Measurements from ENCODE around the gene TMED1. TPM values are rescaled to one million over a fixed set of nuclear protein-coding genes. Genes with fewer than 3 reads are reported as not detected.

Gene TMED1
- total and polyA plus RNA-seq, 3 experiments from 2014 or later: 15.7 to 29.9 (median 16.6) TPM

- Histone ChIP-seq H3K4me1 (ENCODE audit: insufficient read depth, low read length) (peaks cover 30% of the 10 kb centered on the region), H3K27me3 (ENCODE audit: insufficient read depth, low read length, poor library complexity, severe bottlenecking) (no peaks in the 10 kb centered on the region), H3K4me3 (ENCODE audit: low read length) (no peak overlapping the region), H3K36me3 (ENCODE audit: insufficient read depth, low read length) (peaks cover 28% of the 10 kb centered on the region), H3K27ac (ENCODE audit: low read depth, low read length) (peak overlapping the region; percentile 22), H3K9me3 (ENCODE audit: low read length) (no peaks in the 10 kb centered on the region)
- peaks cover 30 to 43% (median 37%) of the 10 kb centered on the region in 3 donors for H3K4me1 Mint-ChIP-seq
- no peak for DNase-seq
- no peaks in the 10 kb centered on the region for H3K9me3 Mint-ChIP-seq
- H3K27me3 Mint-ChIP-seq: no peaks in the 10 kb centered on the region
- no peak overlapping the region for H3K4me3 Mint-ChIP-seq
- ChIA-PET CTCF (interaction anchor here (1.3 kb wide), 1 partner anchor 83 kb away, joined by 5 read pairs; the partner anchor contains the start of gene DNM2), POLR2A (no interaction called here)
- H3K36me3 Mint-ChIP-seq: peaks cover 6 to 71% (median 11%) of the 10 kb centered on the region in 3 donors
- peak overlapping the region in 4 of 8 donors; percentile 33 to 99 (median 92) for H3K27ac Mint-ChIP-seq
These were observed 35.5 kb downstream of the TMED1 start for GRCh38 chr19:10800488-10800887.

GRCh38 chr19:10797541-10798256 is 38.3 kb downstream of the TMED1 start:
- no peaks in the 10 kb centered on the region for H3K27me3 ChIP-seq (ENCODE audit: insufficient read depth, low read length, poor library complexity, severe bottlenecking)
- H3K36me3 Mint-ChIP-seq: peaks cover 0 to 69% (median 10%) of the 10 kb centered on the region in 3 donors
- peak overlapping the region; percentile 78 for H3K27ac ChIP-seq (ENCODE audit: low read depth, low read length)
- H3K4me1 Mint-ChIP-seq: peaks cover 33 to 51% (median 43%) of the 10 kb centered on the region in 3 donors
- DNase-seq: peak; percentile 71 to 94 (median 87)
- H3K36me3 ChIP-seq (ENCODE audit: insufficient read depth, low read length): peaks cover 28% of the 10 kb centered on the region
- H3K9me3 ChIP-seq (ENCODE audit: low read length): no peaks in the 10 kb centered on the region
- H3K4me1 ChIP-seq (ENCODE audit: insufficient read depth, low read length): peaks cover 30% of the 10 kb centered on the region
- H3K4me3 Mint-ChIP-seq: peak overlapping the region; percentile 66 to 94 (median 87)
- H3K4me3 ChIP-seq (ENCODE audit: low read length): peak overlapping the region; percentile 38
- H3K9me3 Mint-ChIP-seq: no peaks in the 10 kb centered on the region
- peak overlapping the region; percentile 96 to 100 (median 99) for H3K27ac Mint-ChIP-seq
- CTCF ChIA-PET: interaction anchor here (1.2 kb wide), 1 partner anchor 80 kb away, joined by 3 read pairs; the partner anchor contains the start of gene DNM2
- POLR2A ChIA-PET: interaction anchor here (2.0 to 2.1 kb wide), 2 partner anchors 38 to 80 kb away, joined by 7 to 10 read pairs; partner anchors contain the start of genes DNM2 and TMED1
- H3K27me3 Mint-ChIP-seq: no peaks in the 10 kb centered on the region

- Mint-ChIP-seq H3K36me3 (peaks cover 0 to 65% (median 10%) of the 10 kb centered on the region in 3 donors), H3K27me3 (no peaks in the 10 kb centered on the region), H3K4me3 (peak overlapping the region; percentile 66 to 94 (median 87)), H3K4me1 (peaks cover 33 to 51% (median 43%) of the 10 kb centered on the region in 3 donors), H3K27ac (peak overlapping the region; percentile 96 to 100 (median 99)), H3K9me3 (no peaks in the 10 kb centered on the region)
- ChIA-PET CTCF (interaction anchor here (1.3 kb wide), 1 partner anchor 39 kb away, joined by 6 read pairs; the partner anchor contains the start of gene TMED1), POLR2A (interaction anchor here (1.0 to 2.1 kb wide), 3 partner anchors 39 to 79 kb away, joined by 3 to 10 read pairs (median 7); partner anchors contain the start of genes DNM2 and TMED1)
- Histone ChIP-seq H3K36me3 (ENCODE audit: insufficient read depth, low read length) (peaks cover 26% of the 10 kb centered on the region), H3K4me1 (ENCODE audit: insufficient read depth, low read length) (peaks cover 30% of the 10 kb centered on the region), H3K4me3 (ENCODE audit: low read length) (peak overlapping the region; percentile 26), H3K27ac (ENCODE audit: low read depth, low read length) (peak overlapping the region; percentile 78), H3K9me3 (ENCODE audit: low read length) (no peaks in the 10 kb centered on the region), H3K27me3 (ENCODE audit: insufficient read depth, low read length, poor library complexity, severe bottlenecking) (no peaks in the 10 kb centered on the region)
- DNase-seq: peak; percentile 41 to 87 (median 67)
These were observed 38.9 kb downstream of the TMED1 start for GRCh38 chr19:10797078-10797477.

- Histone ChIP-seq H3K4me1 (ENCODE audit: insufficient read depth, low read length) (peaks cover 30% of the 10 kb centered on the region), H3K36me3 (ENCODE audit: insufficient read depth, low read length) (peaks cover 28% of the 10 kb centered on the region), H3K9me3 (ENCODE audit: low read length) (no peaks in the 10 kb centered on the region), H3K27me3 (ENCODE audit: insufficient read depth, low read length, poor library complexity, severe bottlenecking) (no peaks in the 10 kb centered on the region), H3K4me3 (ENCODE audit: low read length) (peak overlapping the region; percentile 26), H3K27ac (ENCODE audit: low read depth, low read length) (peak overlapping the region; percentile 78)
- DNase-seq: no peak
- H3K27ac Mint-ChIP-seq: peak overlapping the region; percentile 96 to 100 (median 99)
- H3K9me3 Mint-ChIP-seq: no peaks in the 10 kb centered on the region
- H3K27me3 Mint-ChIP-seq: no peaks in the 10 kb centered on the region
- peak overlapping the region; percentile 66 to 94 (median 87) for H3K4me3 Mint-ChIP-seq
- ChIA-PET POLR2A (interaction anchor here (1.0 to 2.1 kb wide), 3 partner anchors 39 to 79 kb away, joined by 3 to 10 read pairs (median 7); partner anchors contain the start of genes DNM2 and TMED1), CTCF (interaction anchor here (1.3 to 1.6 kb wide), 2 partner anchors 39 to 67 kb away, joined by 4 to 6 read pairs; partner anchors contain the start of gene TMED1)
- H3K36me3 Mint-ChIP-seq: peaks cover 0 to 68% (median 10%) of the 10 kb centered on the region in 3 donors
- H3K4me1 Mint-ChIP-seq: peaks cover 33 to 51% (median 43%) of the 10 kb centered on the region in 3 donors
These were observed 39.4 kb downstream of the TMED1 start for GRCh38 chr19:10796653-10797052.

- Histone ChIP-seq H3K36me3 (ENCODE audit: insufficient read depth, low read length) (peaks cover 54% of the 10 kb centered on the region), H3K4me3 (ENCODE audit: low read length) (no peak overlapping the region), H3K27me3 (ENCODE audit: insufficient read depth, low read length, poor library complexity, severe bottlenecking) (no peaks in the 10 kb centered on the region), H3K27ac (ENCODE audit: low read depth, low read length) (no peak overlapping the region), H3K9me3 (ENCODE audit: low read length) (no peaks in the 10 kb centered on the region), H3K4me1 (ENCODE audit: insufficient read depth, low read length) (no peaks in the 10 kb centered on the region)
- no peaks in the 10 kb centered on the region for H3K9me3 Mint-ChIP-seq
- peaks cover 7 to 78% (median 12%) of the 10 kb centered on the region in 3 donors for H3K36me3 Mint-ChIP-seq
- no peak overlapping the region for H3K27ac Mint-ChIP-seq
- POLR2A ChIA-PET: no interaction called here
- H3K27me3 Mint-ChIP-seq: no peaks in the 10 kb centered on the region
- CTCF ChIA-PET: no interaction called here
- peaks cover 0 to 6% (median 4%) of the 10 kb centered on the region in 3 donors for H3K4me1 Mint-ChIP-seq
- no peak overlapping the region for H3K4me3 Mint-ChIP-seq
- no peak for DNase-seq
These were observed 46.1 kb downstream of the TMED1 start for GRCh38 chr19:10789866-10790265.

GRCh38 chr19:10788146-10788545 is 47.9 kb downstream of the TMED1 start:
- DNase-seq: no peak
- no peaks in the 10 kb centered on the region for H3K27me3 ChIP-seq (ENCODE audit: insufficient read depth, low read length, poor library complexity, severe bottlenecking)
- Mint-ChIP-seq H3K27ac (peak overlapping the region in 5 of 8 donors; percentile 33 to 93 (median 79)), H3K9me3 (no peaks in the 10 kb centered on the region), H3K4me3 (no peak overlapping the region), H3K27me3 (no peaks in the 10 kb centered on the region), H3K4me1 (no peaks in the 10 kb centered on the region), H3K36me3 (peaks cover 10 to 78% (median 12%) of the 10 kb centered on the region in 3 donors)
- no peaks in the 10 kb centered on the region for H3K9me3 ChIP-seq (ENCODE audit: low read length)
- H3K4me3 ChIP-seq (ENCODE audit: low read length): no peak overlapping the region
- peaks cover 49% of the 10 kb centered on the region for H3K36me3 ChIP-seq (ENCODE audit: insufficient read depth, low read length)
- POLR2A ChIA-PET: no interaction called here
- no peak overlapping the region for H3K27ac ChIP-seq (ENCODE audit: low read depth, low read length)
- CTCF ChIA-PET: no interaction called here
- H3K4me1 ChIP-seq (ENCODE audit: insufficient read depth, low read length): no peaks in the 10 kb centered on the region

- Mint-ChIP-seq H3K36me3 (peaks cover 12 to 88% (median 13%) of the 10 kb centered on the region in 3 donors), H3K4me3 (no peak overlapping the region), H3K27me3 (no peaks in the 10 kb centered on the region), H3K9me3 (no peaks in the 10 kb centered on the region), H3K4me1 (peaks cover 0 to 5% (median 3%) of the 10 kb centered on the region in 3 donors), H3K27ac (peak overlapping the region in 4 of 8 donors; percentile 23 to 91 (median 38))
- ChIA-PET POLR2A (interaction anchor here (0.6 kb wide), 1 partner anchor 73 kb away, joined by 3 read pairs; no protein-coding TSS in a partner anchor), CTCF (interaction anchor here (3.3 kb wide), 1 partner anchor 67 kb away, joined by 9 read pairs; the partner anchor contains the start of gene DNM2)
- Histone ChIP-seq H3K36me3 (ENCODE audit: insufficient read depth, low read length) (peaks cover 57% of the 10 kb centered on the region), H3K27me3 (ENCODE audit: insufficient read depth, low read length, poor library complexity, severe bottlenecking) (no peaks in the 10 kb centered on the region), H3K27ac (ENCODE audit: low read depth, low read length) (no peak overlapping the region), H3K9me3 (ENCODE audit: low read length) (no peaks in the 10 kb centered on the region), H3K4me1 (ENCODE audit: insufficient read depth, low read length) (no peaks in the 10 kb centered on the region), H3K4me3 (ENCODE audit: low read length) (no peak overlapping the region)
- DNase-seq: no peak
These were observed 51.8 kb downstream of the TMED1 start for GRCh38 chr19:10784257-10784656.

Data from CD8-positive, alpha-beta memory T cell (primary cell).